CMK (cell line): Measurements from ENCODE around the gene CHST11.
A peak's percentile ranks its signal among the peaks of the same experiment; 100 is the strongest.

ENCODE experiments used
- DNase-seq: peaks from one replicate; pipeline ENCODE4 v3.0.0-alpha.2; 2010; ENCODE audit warnings: low read depth

The CHST11 gene

GRCh38 chr12:104460041-104460719 is 3.4 kb downstream of the CHST11 start:
- no peak for DNase-seq

DNA sequence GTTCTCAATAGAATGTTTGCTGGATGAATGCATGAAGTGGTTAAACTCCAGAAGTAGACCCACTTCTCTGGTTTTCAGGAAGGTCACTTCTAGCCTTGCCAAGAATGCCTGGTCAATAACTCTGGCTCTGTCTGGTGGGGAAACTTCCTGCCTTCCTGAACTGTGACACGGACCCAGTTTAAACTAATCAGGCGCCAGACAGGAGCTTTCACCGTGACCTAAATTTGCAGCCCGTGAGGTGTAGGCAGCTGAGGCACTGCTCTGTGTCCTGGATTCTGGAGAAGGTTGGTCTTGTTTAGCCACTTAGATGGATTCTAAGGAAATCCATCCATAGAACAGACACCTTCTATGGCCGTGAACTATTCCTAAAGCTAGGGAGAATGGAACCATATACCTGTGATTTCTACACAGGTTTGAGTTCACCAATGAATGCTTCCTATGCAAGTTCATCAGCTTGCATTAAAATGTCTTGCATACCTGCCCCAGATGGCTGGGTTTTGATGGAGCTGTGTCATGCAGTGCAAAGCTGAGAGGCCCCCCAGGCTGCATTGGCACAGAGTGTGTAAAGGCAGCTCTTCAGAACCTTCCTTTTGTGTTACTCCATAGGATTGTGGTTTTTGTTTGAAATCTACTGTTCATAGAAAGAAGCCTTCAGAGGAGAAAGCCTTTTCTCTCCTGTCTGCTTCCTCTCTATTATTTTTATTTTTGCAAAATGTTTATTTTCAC is 4.4 kb downstream of the CHST11 start:
- DNase-seq: no peak

DNA sequence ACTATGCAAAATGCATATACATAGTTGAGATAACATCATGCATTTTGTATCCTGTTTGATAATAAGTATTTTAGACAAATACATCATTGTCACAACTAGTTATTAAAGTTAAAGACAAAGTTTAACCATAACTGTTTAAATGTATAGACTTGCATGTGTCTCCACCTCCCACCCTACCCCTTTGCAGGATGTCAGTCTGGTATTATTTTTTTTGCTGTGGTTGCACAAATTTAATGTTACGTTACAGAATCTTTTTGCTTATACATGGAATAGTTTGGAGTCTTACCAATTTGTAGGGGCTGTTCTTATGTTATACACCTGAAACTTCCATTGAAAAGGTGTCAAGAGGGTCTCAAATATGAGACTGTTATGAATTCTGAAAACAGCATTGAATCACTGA is 5.6 kb downstream of the CHST11 start:
- DNase-seq: no peak

GRCh38 chr12:104462931-104463339 is 6.2 kb downstream of the CHST11 start:
- no peak for DNase-seq

GRCh38 chr12:104463368-104463767 is 6.6 kb downstream of the CHST11 start:
- no peak for DNase-seq

GRCh38 chr12:104464899-104465298 is 8.2 kb downstream of the CHST11 start:
- no peak for DNase-seq

DNA sequence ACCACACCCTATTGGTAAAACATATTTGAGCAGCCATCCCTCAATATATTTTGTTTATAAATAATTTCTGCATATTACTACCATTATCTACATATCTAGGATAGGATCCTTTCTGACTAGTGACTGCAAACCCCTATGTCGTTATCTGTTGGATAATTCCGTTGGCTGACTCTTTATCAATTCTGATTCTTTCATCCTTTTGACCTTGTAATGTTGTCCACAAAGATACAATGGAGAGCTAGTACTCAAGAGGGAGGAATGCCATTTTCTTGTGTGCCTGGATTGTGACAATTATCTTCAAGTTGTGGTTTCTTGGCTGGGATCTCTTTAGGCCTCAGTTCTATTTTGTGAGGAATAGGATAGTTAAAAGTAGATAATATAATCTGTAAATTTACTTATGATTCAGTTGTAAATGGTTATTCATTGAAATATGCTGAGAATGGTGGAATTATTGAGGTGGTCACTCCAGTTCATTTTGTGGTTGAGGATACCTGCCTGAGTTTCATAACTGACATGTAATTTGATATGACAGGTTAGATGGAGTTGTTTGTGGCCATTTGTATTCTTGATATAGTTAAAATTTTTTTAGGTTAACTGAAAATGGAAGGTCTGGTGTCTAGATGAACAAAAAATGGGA is 10.1 kb downstream of the CHST11 start:
- DNase-seq: no peak

DNA sequence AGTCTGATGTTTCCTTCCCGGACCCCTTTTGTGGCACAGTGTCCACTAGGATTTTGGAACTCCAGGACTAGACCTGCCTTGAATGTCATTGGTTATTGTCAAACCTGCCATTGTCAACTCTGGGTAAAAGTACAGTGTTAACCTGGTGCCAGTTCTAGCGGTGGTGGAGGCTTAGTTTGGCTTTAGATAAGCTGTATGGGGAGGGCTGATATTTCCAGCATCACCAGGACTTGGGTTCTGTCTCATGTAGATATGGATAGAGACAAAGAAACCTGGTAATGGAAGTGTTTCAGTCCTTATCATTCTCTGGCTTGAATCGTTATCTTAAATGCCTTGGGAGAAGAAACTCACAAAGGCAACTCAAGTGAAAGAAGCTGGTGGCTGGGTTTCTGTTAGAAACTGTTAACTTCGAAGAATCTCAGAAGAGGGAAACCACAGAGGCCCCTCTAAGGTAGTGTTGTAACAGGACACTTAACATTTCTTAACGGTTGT is 10.6 kb downstream of the CHST11 start:
- DNase-seq: no peak

GRCh38 chr12:104468371-104468770 is 11.6 kb downstream of the CHST11 start:
- no peak for DNase-seq

GRCh38 chr12:104469066-104469465 is 12.3 kb downstream of the CHST11 start:
- DNase-seq: no peak

DNA sequence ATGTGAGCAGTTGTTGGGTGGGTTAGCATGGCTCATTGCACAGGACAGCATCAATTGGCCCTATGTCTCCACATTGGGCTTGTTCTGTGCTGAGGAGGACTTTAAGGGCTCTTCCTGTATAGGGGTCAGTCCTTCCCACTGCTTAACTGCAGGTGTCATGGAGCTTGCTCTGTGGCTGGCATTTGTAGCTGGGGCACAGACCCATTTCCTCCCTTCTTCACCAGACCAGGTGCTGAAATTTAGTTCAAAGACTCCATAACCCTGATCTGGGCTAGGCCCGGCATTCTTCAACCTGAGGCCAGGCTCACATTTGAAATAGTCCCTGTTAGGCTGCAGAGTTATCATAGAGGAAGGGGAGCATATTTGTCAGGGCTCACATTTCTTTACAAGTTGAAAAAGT is 12.8 kb downstream of the CHST11 start:
- no peak for DNase-seq

GRCh38 chr12:104470521-104470920 is 13.8 kb downstream of the CHST11 start:
- DNase-seq: no peak

DNA sequence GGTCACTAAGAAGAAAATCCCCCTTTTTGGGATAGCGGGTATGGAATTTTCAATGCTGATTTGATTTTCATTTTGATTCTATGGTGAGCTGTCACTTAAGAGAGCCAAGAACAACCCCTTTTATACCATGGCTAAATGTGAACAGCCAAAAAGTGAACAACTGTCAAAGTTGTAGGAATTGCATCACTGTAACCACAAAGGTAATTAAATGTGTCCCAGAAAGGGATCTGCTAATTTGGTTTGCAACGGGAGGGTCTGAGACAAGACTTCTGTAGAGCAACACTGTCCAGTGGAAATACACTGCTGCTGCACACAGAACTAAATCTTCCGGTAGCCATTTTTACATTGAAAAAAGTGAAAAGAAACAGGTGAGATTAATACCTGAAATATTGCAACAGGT is 14.6 kb downstream of the CHST11 start:
- no peak for DNase-seq

GRCh38 chr12:104472748-104473147 is 16.0 kb downstream of the CHST11 start:
- no peak for DNase-seq

GRCh38 chr12:104473374-104473983 is 16.7 kb downstream of the CHST11 start:
- no peak for DNase-seq

DNA sequence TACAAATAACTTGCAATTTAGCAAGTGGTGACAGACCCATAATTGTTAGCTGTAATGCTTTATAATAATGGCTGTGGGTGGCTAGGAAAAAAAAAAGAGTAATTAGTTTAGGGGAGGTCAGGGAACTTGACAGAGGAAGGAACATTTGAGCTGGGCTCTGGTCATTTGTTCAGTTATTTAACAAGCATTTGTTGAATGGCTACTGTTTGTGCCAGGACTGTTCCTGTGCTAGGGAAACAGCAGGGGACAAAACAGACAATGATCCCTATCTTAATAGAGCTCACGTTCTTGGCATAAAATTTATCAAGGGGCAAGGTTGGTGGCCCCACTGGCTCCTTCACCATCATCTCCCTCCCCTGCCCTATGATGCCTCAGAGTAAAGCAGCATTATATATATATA is 18.5 kb downstream of the CHST11 start:
- no peak for DNase-seq

DNA sequence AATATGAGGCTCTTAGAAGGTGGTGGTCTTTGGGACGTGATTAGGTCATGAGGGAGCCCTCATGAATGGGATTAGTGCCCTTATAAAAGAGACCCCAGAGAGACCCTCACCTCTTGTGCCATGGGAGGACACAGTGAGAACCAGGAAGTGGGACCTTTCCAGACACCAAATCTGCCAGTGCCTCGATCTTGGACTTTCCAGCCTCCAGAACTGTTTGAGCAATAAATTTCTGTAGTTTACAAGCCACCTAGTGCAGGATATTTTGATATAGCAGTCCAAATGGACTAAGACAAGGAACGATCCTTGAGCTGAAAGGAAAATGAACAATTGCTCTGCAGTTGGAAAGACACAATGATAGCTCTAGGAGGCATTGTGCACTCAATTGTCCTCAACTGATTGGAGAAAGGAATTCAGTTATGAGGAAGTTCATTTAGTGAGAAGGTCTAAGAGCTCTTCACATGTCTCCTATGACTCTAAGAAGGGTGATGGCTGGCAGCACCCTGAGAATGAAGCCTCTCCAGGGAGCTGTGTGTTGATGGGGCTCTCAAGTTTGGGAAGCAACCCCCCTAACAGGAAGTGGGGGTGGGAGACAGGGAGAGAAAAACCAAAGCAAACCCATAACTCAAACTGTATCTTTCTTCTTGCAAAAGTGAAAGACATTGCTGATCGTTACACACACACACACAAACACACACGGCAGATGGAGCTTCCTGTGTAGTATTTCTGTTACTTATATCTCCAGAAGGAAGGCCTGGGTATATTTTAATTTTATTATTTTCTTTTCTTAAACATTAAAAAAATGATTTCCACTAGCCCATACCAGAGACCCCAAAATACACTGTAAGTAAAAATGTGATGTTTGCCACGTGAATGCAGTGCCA is 21.0 kb downstream of the CHST11 start:
- DNase-seq: no peak

DNA sequence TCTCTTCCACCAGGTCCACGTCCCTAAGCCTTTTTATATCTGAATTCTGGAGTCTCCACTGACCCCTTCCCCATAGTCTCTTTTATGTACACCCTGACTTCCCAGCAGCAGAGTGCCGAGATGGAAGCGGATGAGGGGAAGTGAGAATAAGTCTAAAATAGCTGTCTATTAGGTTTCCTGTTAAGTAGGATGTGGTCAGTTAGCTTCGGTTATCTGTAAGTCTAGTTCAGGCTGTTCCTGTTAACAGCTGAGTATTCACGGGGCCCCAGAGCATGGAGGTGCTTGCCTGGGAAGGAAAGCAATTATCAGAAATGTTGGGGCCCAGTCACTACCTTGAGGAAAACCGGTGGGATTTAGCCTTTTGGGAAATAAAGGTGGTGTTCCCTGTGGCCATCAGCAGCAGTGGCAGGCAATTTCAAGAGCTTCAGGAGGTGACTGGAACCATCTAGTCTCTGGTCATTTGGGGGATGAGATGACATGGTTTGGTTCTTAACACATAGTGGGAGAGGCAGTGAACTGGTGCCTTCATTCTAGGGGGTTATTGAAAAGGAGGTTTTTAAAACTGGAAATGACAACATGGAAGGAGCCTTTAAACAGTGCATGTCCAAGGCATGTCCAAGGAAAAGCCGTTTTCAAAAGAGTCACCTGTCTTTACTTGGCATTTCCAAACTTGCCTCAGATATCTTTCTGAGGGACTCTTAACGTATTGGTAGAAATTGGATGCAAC is 21.8 kb downstream of the CHST11 start:
- peak; percentile 63 for DNase-seq

GRCh38 chr12:104479123-104479662 is 22.4 kb downstream of the CHST11 start:
- DNase-seq: no peak

GRCh38 chr12:104480012-104480411 is 23.3 kb downstream of the CHST11 start:
- DNase-seq: peak; percentile 63
